ENCODE measurements around the gene PACSIN3.

The PACSIN3 gene

GRCh38 chr11:47175746-47176327, 10.4 kb downstream of the PACSIN3 start:
- peak; percentile 73 to 83 for DNase-seq

- DNase-seq: no peak
Measured at GRCh38 chr11:47172740-47173336, 13.4 kb downstream of the PACSIN3 start.

GRCh38 chr11:47171856-47172255, 14.4 kb downstream of the PACSIN3 start:
- DNase-seq: no peak

- no peak for DNase-seq
Measured at GRCh38 chr11:47171061-47171838, 15.0 kb downstream of the PACSIN3 start.

GRCh38 chr11:47166368-47166767, 19.9 kb downstream of the PACSIN3 start:
- no peak for DNase-seq

GRCh38 chr11:47165253-47165840, 20.9 kb downstream of the PACSIN3 start:
- no peak for DNase-seq

- no peak for DNase-seq
Measured at GRCh38 chr11:47164321-47164720, 21.9 kb downstream of the PACSIN3 start.

- DNase-seq: no peak
Measured at GRCh38 chr11:47163898-47164297, 22.3 kb downstream of the PACSIN3 start.

GRCh38 chr11:47163193-47163592, 23.0 kb downstream of the PACSIN3 start:
- no peak for DNase-seq

- no peak for DNase-seq
Measured at GRCh38 chr11:47162426-47162825, 23.8 kb downstream of the PACSIN3 start.

- no peak for DNase-seq
Measured at GRCh38 chr11:47161890-47162289, 24.3 kb downstream of the PACSIN3 start.

- DNase-seq: peak; percentile 46 to 66
Measured at GRCh38 chr11:47161134-47161854, 24.9 kb downstream of the PACSIN3 start.

GRCh38 chr11:47160753-47161133, 25.5 kb downstream of the PACSIN3 start:
- no peak for DNase-seq

- DNase-seq: no peak
Measured at GRCh38 chr11:47158242-47158641, 28.0 kb downstream of the PACSIN3 start.

GRCh38 chr11:47157805-47158204, 28.4 kb downstream of the PACSIN3 start:
- DNase-seq: no peak

GRCh38 chr11:47156951-47157350, 29.3 kb downstream of the PACSIN3 start:
- no peak for DNase-seq

- no peak for DNase-seq
Measured at GRCh38 chr11:47156333-47156732, 29.9 kb downstream of the PACSIN3 start.

- DNase-seq: no peak
Measured at GRCh38 chr11:47155879-47156278, 30.4 kb downstream of the PACSIN3 start.

GRCh38 chr11:47154616-47155570, 31.3 kb downstream of the PACSIN3 start:
- DNase-seq: no peak

- peak; percentile 77 for DNase-seq
Measured at GRCh38 chr11:47152953-47153950, 33.0 kb downstream of the PACSIN3 start.
